Measurements from ENCODE around the gene ADIPOQ.
A peak's percentile ranks its signal among the peaks of the same experiment; 100 is the strongest.
"Not testable (repeated sequence)": the region's sequence is repeated elsewhere in the genome, so short reads cannot be mapped to it uniquely, and the experiment has no call there.

Gene ADIPOQ

DNA sequence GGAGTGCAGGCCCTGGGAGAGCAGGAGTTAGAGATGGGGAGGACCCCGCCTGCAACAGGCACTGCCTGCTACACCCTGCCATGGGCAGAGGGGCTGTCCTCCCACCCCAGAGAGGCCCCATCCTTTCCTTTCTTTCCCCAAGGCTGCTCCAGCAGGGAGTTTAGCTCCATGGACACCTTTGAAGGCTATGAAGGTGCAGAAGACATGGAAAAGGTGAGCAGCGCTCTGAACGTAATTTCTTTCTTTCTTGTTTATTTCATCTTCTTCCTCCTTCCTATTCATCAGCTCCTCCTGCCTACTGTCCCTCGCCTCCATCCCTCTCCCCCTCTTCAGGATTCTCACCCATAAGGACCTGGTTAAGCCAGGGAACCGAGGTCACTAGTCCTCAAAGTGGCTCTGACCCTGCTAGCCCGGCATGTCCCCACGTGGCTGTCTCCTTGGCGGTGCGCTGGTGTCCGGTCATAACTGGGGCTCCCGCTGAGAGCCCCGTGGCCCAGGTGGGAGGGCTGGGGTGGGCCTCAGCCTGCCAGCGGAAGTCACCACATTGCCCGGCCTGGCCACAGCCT is 16.0 kb upstream of the ADIPOQ start:
- peak in 1 of 3 experiments; percentile 14 for DNase-seq (ENCODE audit: low read depth in 2 of 3, low spot score in 2 of 3)

DNA sequence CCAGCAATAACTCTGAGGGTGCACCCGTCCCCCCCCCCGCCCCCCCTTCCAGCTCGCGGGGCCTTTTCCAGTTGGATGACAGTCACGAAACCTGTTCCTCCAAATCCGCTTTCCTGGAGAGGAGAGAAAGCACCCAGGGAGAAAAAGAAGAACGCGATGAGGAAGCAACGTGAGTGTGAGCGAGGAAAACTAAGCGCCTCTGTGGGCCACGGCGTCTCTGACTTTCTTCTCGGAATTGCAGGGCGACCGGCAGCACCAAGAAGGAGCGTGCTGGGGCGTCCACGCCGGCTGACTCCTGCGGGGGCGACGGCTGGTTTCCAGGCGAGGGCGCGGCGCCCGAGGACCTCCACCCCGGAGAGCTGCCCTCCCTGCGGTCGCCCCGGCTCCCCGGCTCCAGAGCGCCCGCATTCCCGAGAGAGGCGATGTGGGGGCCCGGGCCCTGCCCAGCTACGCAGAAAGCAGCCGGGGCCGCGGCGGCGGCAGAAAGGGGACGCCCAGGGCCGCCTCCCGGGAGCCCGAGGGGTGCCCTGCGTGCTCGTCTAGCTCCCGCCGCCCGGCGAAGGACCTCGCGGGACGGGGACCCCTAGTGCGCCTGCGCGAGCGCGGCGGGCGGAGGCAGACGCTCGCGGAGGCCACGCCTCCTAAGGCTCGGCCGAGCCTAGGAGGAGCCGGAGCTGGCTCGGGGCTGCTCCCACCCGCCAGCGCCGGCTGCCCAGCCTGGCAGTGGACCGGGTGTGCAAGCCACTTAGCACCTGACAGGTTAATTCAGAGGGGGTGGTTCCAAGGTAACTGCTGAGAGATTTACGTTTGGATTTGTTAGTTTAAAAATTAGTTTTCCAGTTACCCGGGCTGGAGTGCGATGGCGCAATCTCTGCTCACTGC is 15.3 kb upstream of the ADIPOQ start:
- peak in 2 of 3 experiments; percentile 71 to 80 for DNase-seq (ENCODE audit: low read depth in 2 of 3, low spot score in 2 of 3)

DNA sequence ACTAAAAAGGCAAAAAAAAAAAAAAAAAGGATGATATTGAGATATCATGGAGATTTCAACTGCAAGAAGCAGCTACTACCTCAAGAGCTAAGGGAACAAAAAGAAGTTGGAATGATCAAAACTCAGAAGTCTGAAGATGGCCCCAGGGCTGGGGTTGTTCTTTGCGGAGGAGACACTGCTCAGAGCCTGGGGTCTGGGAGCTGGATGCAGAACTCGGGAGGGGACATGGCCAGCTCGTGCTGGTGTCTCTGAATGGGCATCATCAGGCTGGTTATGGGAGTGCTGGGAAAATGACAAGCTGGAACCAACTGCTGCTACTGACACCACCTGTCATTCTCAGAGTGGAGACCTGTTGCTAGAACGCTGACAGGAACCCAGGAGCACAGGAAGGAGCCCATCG is 14.2 kb upstream of the ADIPOQ start:
- DNase-seq (ENCODE audit: low read depth in 2 of 3, low spot score in 2 of 3): no peak

DNA sequence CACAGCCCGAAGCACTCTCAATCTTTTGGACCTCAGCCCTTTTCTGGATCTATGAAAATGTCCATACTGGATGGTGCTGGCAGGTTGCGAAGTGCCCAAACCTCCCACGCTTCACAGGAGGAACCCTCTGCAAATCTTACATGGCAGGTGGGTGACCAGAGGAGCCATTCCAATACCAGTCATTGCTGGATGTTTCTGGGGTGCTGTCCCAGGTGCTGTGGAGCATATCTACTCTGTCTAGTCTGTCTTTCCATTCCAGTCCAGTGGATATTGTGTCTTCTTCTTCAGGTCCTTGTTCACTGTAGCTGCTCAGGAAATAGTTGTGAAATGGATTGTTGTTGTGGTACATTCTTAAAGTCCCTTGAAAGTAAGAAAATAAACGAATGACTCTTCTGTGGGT is 10.7 kb upstream of the ADIPOQ start:
- no peak for DNase-seq (ENCODE audit: low read depth in 2 of 3, low spot score in 2 of 3)

DNA sequence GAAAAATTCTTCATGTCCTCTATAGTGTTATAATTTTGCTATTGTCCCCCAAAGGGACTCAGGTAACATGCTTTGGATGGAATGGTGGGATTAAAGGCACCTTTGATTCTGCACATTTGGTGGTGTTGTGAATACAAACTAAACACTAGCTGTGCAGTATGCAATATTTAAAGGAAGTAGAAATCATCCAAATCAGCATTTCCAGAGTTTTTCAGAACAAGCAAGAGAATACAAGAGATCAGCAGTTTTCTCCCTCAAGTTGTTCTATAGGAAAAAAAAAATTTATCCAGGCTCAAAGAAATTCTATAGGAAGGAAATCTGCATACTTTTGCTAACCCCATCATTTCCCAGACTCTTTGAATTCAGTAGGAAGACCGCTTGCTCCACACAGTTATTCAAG is 10.2 kb upstream of the ADIPOQ start:
- DNase-seq (ENCODE audit: low read depth in 2 of 3, low spot score in 2 of 3): no peak

DNA sequence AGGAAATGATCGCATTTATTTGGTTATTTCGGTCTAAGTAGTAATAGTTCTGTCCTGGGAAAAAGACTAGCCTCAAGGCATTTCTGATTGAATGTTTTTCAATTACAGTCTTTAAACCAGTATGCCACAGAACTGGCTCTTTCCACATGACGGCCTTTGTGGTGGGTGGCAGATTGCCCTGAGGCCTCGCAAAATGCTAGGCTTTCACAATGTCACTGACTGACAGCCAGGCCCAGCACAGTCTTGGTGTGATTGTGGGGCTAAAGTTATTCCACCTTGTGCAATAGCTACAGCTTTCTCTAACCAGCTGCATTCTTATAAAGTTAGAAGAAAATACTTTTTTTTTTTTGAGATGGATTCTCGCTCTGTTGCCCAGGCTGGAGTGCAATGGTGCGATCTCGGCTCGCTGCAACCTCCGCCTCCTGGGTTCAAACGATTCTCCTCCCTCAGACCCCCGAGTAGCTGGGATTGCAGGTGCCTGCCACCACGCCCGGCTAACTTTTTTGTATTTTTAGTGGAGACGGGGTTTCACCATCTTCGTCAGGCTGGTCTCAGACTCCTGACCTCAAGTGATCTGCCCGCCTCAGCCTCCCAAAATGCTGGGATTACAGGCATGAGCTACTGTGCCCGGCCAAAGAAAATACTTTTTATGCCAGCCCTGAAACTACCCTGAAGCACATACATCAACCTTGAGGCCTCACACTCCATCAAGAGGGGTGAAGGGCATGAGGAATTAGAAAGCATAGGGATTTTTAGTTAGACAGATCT is 2.5 kb upstream of the ADIPOQ start:
- no peak for DNase-seq (ENCODE audit: low read depth in 2 of 3, low spot score in 2 of 3)

DNA sequence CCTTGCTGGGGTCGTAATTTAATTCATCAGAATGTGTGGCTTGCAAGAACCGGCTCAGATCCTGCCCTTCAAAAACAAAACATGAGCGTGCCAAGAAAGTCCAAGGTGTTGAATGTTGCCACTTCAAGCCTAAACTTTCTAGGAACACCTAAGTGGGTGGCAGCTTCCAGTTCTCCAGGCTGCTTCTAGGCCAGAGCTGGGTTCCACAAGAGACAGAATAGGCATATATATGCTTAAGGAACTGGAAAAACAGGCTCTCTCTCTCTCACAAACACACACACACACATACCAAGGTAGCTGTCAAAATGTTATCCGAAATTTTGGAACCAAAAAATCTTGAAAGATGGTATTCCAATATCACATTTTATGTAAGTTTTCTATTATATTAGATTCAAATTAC is 890 bp upstream of the ADIPOQ start:
- no peak for DNase-seq (ENCODE audit: low read depth in 2 of 3, low spot score in 2 of 3)

DNA sequence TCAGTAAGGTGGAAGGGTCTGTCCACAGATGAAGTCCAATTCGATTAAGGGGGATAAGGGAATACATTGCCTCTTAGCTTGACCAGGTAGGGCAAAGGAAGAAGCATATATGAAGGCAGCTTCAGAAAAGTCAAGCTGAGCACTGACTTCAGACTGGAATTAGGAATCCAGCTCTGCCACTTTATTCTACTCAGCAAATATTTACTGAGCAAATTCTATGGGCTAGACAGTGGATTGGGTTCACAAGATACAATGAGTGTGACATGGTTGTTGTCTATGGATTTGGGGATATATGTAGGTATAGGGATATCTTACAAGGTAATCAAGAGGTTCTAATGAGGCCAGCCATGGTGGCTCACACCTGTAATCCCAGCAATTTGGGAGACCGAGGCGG is 526 bp downstream of the ADIPOQ start:
- DNase-seq (ENCODE audit: low read depth in 2 of 3, low spot score in 2 of 3): no peak

DNA sequence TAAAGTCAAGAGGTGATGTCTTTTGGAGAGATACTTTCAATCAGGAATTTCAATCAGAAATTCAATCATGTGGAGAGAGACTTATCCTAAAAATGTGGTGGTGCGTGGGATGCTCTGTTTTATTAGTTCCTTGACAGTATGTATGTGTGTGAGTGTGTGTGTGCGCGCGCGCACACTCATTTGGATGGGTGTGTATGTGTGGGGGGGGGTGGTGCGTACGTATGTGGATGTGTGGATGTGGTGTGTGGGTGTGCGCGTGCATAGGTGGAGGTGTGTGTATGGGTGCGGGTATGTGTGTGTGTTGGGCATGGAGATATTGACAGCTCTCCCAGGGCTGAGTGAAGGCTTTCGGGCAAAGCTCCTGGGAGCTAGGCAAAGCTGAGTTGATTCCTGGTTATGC is 2.4 kb downstream of the ADIPOQ start:
- DNase-seq (ENCODE audit: low read depth in 2 of 3, low spot score in 2 of 3): no peak

DNA sequence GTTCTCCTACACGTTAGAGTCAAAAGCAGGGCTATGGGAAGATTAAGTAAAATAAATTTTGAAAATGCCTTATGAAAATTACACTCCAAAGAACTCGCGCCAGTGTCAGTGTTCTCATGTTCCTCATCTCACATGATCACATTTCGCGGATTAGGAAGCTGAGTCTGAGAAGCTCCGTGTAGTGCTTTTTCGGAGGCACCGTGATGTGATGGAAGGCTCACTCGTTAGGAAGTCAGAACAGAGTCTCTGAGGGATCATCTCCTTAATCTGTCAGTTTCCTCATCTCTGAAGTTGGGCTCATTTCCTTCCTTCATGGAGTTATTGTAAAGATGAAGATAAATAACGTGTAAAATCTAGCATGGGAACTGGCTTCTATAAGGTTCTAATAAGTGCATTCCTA is 3.2 kb downstream of the ADIPOQ start:
- DNase-seq (ENCODE audit: low read depth in 2 of 3, low spot score in 2 of 3): no peak

DNA sequence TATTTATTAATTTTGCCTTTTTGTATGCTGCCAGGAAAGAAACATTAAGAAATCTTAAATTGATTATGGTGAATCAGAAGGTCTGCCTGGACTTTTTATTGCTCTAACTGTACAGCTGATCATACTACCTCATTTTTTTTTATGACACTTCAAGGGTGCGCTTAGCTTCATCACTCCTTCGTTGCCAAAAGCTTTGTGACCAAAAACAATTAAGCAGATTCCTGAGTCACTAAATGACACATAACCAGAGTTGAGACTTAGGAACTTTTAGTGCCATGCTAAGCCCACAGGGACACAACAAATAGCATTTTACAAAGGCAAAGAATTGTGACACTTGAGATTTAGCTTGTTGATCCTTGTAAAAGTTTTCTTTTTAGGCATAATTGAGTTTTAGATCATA is 4.9 kb downstream of the ADIPOQ start:
- no peak for DNase-seq (ENCODE audit: low read depth in 2 of 3, low spot score in 2 of 3)

DNA sequence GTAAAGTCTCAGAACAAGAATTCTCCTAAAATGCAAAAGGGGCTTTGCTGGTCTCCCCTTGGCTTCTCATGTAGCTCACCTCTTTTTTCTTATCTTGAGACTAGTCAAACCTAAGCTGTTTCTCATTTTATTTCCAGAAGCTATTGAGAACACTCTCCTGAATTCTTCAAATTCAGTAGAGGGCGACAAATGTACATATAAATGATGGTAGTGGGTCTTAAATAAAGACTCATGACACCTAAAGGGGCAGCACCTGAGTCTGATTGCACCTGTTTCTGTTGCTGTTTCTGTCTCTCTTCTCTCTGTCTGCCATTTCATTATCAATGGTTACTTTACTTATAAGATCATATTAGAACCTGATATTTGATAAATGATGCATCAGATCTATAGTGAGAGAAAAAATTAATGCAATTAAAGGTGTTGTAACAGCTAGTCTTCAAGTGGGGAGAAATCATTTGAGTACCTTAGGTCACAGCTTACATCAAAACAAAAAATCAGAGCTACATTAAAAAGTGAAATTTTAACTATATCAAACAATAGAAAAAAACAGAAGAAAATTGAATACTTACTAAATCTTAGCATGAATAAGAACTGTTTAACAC is 7.0 kb downstream of the ADIPOQ start:
- DNase-seq (ENCODE audit: low read depth in 2 of 3, low spot score in 2 of 3): no peak

DNA sequence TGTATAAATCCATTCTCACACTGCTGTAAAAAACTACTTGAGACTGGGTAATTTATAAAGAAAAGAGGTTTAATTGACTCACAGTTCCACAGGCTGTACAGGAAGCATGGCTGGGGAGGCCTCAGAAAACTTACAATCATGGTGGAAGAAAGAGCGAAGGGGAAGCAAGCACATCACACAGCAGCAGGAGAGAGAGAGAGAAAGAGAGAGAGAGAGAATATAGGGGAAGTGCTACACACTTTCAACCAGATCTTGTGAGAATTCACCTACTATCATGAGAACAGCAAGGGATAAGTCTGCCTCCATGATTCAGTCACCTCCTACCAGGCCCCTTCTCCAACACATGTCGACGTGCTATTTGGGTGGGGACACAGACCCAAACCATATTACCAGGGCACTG is 9.3 kb downstream of the ADIPOQ start:
- DNase-seq (ENCODE audit: low read depth in 2 of 3, low spot score in 2 of 3): not testable (repeated sequence)

DNA sequence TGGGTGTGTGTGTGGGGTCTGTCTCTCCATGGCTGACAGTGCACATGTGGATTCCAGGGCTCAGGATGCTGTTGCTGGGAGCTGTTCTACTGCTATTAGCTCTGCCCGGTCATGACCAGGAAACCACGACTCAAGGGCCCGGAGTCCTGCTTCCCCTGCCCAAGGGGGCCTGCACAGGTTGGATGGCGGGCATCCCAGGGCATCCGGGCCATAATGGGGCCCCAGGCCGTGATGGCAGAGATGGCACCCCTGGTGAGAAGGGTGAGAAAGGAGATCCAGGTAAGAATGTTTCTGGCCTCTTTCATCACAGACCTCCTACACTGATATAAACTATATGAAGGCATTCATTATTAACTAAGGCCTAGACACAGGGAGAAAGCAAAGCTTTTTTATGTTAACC is 10.5 kb downstream of the ADIPOQ start:
- DNase-seq (ENCODE audit: low read depth in 2 of 3, low spot score in 2 of 3): no peak

DNA sequence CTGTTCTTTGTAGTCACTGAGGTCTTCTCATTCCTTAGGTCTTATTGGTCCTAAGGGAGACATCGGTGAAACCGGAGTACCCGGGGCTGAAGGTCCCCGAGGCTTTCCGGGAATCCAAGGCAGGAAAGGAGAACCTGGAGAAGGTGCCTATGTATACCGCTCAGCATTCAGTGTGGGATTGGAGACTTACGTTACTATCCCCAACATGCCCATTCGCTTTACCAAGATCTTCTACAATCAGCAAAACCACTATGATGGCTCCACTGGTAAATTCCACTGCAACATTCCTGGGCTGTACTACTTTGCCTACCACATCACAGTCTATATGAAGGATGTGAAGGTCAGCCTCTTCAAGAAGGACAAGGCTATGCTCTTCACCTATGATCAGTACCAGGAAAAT is 11.6 kb downstream of the ADIPOQ start:
- no peak for DNase-seq (ENCODE audit: low read depth in 2 of 3, low spot score in 2 of 3)

DNA sequence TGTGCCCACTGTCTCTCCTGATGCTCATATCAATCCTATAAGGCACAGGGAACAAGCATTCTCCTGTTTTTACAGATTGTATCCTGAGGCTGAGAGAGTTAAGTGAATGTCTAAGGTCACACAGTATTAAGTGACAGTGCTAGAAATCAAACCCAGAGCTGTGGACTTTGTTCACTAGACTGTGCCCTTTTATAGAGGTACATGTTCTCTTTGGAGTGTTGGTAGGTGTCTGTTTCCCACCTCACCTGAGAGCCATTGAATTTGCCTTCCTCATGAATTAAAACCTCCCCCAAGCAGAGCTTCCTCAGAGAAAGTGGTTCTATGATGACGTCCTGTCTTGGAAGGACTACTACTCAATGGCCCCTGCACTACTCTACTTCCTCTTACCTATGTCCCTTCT is 12.4 kb downstream of the ADIPOQ start:
- no peak for DNase-seq (ENCODE audit: low read depth in 2 of 3, low spot score in 2 of 3)

DNA sequence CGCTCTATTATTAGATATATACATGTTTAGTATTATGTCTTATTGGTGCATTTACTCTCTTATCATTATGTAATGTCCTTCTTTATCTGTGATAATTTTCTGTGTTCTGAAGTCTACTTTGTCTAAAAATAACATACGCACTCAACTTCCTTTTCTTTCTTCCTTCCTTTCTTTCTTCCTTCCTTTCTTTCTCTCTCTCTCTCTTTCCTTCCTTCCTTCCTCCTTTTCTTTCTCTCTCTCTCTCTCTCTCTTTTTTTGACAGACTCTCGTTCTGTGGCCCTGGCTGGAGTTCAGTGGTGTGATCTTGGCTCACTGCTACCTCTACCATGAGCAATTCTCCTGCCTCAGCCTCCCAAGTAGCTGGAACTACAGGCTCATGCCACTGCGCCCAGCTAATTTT is 15.2 kb downstream of the ADIPOQ start:
- no peak for DNase-seq (ENCODE audit: low read depth in 2 of 3, low spot score in 2 of 3)

DNA sequence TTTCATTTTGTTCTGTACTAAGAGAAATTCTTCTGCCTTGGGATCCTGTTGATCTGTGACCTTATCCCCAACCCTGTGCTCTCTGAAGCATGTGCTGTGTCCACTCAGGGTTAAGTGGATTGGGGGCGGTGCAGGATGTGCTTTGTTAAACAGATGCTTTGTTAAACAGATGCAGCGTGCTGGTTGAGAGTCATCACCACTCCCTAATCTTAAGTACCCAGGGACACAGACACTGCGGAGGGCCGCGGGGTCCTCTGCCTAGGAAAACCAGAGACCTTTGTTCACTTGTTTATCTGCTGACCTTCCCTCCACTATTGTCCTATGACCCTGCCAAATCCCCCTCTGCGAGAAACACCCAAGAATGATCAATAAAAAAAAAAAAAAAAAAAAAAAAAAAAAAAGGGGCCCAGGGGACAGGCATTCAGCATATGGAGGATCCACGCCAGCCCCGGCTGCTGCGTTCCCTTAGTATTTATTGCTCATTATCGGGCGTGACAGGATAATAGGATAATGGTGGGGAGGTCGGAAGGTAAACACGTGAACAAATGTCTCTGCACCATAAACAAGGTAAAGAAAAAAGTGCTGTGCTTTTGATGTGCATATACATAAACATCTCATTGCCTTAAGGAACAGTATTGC is 22.8 kb downstream of the ADIPOQ start:
- not testable (repeated sequence) for DNase-seq (ENCODE audit: low read depth in 2 of 3, low spot score in 2 of 3)

DNA sequence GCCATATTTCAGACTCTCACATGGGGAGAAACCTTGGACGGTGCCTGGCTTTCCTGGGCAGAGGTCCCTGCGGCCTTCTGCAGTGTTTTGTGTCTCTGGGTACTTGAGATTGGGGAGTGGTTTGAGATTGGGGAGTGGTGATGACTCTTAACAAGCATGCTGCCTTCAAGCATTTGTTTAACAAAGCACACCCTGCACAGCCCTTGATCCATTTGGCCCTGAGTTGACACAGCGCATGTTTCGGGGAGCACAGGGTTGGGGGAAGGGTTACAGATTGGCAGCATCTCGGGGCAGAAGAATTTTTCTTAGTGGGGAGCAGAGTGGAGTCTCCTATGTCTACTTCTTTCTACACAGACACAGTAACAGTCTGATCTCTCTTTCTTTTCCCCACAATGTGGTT is 23.6 kb downstream of the ADIPOQ start:
- DNase-seq (ENCODE audit: low read depth in 2 of 3, low spot score in 2 of 3): not testable (repeated sequence)

DNA sequence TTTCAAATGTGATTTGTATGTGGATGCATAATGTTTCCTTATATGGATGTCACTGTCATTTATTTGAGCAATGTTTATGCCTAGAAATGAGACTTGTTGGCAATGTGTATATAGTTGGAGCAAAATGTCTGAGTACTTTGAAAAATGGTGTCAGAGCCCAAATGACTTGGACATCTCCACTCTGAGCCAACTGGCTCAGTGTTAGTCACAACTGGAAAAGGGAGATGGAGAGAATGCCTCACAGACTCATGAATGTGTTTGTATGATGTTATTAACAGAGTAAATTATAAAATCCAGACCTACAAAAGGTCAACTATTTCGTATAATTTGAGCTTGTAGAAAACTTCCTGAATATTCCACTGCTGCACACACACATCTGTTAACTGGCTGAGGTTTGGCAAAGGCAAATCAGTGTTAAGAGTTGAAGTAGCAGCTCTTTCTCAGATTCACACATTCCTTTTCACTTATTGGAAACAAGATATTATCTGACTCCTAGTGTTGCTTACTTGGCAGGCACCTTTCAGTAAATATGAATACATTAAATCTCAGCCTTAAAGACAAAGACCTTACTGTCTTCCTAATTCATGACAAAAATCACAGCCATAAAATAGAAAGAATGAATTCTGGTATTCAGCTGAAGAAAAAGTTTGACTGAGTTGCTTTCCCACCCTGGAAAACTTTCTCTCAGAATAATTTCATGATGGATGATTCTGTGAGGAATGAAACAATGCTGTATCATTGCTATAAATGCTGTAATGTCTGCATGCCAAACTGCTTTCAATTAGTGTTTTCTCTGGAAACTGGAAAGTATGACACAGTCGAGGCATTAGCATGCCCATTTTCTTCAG is 27.0 kb downstream of the ADIPOQ start:
- DNase-seq (ENCODE audit: low read depth in 2 of 3, low spot score in 2 of 3): no peak

Measured in activated CD8-positive, alpha-beta memory T cell treated with anti-CD3 and anti-CD28 coated beads for 48 hours (primary cell).